ENCODE data around the gene LY86. TPM values are rescaled to one million over a fixed set of nuclear protein-coding genes. Genes with fewer than 3 reads are reported as not detected.
A peak's percentile ranks its signal among the peaks of the same experiment; 100 is the strongest.

The LY86 gene
- total and polyA plus RNA-seq, 2 donors (not counting 1 experiment from before 2014, with no cell fraction given): 68.7 to 90.2 TPM

- H3K27me3 ChIP-seq (replicated peaks in 1 of 4; ENCODE audit: control extremely low read depth in 1 of 4, control insufficient read depth in 3 of 4, insufficient read depth in 4 of 4, low read length in 3 of 4): no peaks in the 10 kb centered on the region
- peaks cover 0 to 12% (median 0%) of the 10 kb centered on the region in 3 donors for H3K9me3 ChIP-seq (ENCODE audit: control extremely low read depth in 1 of 3, control insufficient read depth in 2 of 3, insufficient read depth in 1 of 3, low read length in 2 of 3)
- no peak for DNase-seq
- H3K4me3 ChIP-seq (ENCODE audit: control extremely low read depth in 1 of 5, extremely low read depth in 1 of 5, insufficient read depth in 1 of 5, low read depth in 2 of 5, low read length in 4 of 5): no peak overlapping the region
- no peak overlapping the region for H3K4me2 ChIP-seq (replicated peaks; ENCODE audit: low read depth, low read length, poor library complexity, severe bottlenecking)
- H3K27ac ChIP-seq (ENCODE audit: low read length in 2 of 2): peak overlapping the region in 1 of 2 donors; percentile 31
- ChIA-PET POLR2A (interaction anchor here (0.5 kb wide), 1 partner anchor 22 kb away, joined by 4 read pairs; no protein-coding TSS in a partner anchor), CTCF (interaction anchor here (1.3 to 2.1 kb wide), 2 partner anchors 28 to 56 kb away, joined by 3 to 5 read pairs; no protein-coding TSS in a partner anchor)
- H3K79me2 ChIP-seq (ENCODE audit: control insufficient read depth, insufficient read depth, low read length): peaks cover 88% of the 10 kb centered on the region
- intact Hi-C loops (cut with micrococcal nuclease): loop anchor here (5.0 kb wide), 1 partner anchor 437 kb away; no protein-coding TSS in a partner anchor
- peaks cover 13% of the 10 kb centered on the region for H4K20me1 ChIP-seq (ENCODE audit: control insufficient read depth, insufficient read depth, low read length, poor library complexity, severe bottlenecking)
- H3K4me1 Mint-ChIP-seq: peaks cover 91% of the 10 kb centered on the region
- peaks cover 0 to 12% of the 10 kb centered on the region in 2 experiments for H3K36me3 ChIP-seq (replicated peaks in 1 of 2; ENCODE audit: control extremely low read depth in 1 of 2, control insufficient read depth in 1 of 2, extremely low read depth in 1 of 2, insufficient read depth in 2 of 2, low read length in 1 of 2)
- ATAC-seq (ENCODE audit: low read depth): no peak
- peak overlapping the region; percentile 7 for H3K27ac Mint-ChIP-seq
- H3K9ac ChIP-seq (ENCODE audit: low read length): no peak overlapping the region
- no peaks in the 10 kb centered on the region for H3K9me3 Mint-ChIP-seq (ENCODE audit: insufficient read depth)
- TF ChIP-seq CTCF (IDR thresholded peaks at IDR 0.05) (no peak), EZH2 (IDR thresholded peaks at IDR 0.05; ENCODE audit: borderline replicate concordance, insufficient read depth, low read depth, low read length, poor library complexity, severe bottlenecking) (no peak)
- no peak overlapping the region for H3K4me3 Mint-ChIP-seq
- peaks cover 59 to 62% of the 10 kb centered on the region in 2 donors for H3K4me1 ChIP-seq (ENCODE audit: control insufficient read depth in 2 of 2, insufficient read depth in 2 of 2, low read length in 2 of 2)
- no peak overlapping the region for H2AFZ ChIP-seq (ENCODE audit: insufficient read depth, low read depth, low read length, poor library complexity, severe bottlenecking)
- H3K27me3 Mint-ChIP-seq: no peaks in the 10 kb centered on the region
- 43% methylated on average over 5 of the region's 5 CpGs for WGBS (ENCODE audit: insufficient coverage)
Measured at GRCh38 chr6:6614983-6615349, 26.4 kb downstream of the LY86 start.

GRCh38 chr6:6616656-6617055 lies 28.1 kb downstream of the LY86 start:
- CTCF ChIA-PET: interaction anchor here (1.1 kb wide), 1 partner anchor 28 kb away, joined by 4 read pairs; the partner anchor contains the start of gene LY86
- ATAC-seq (ENCODE audit: low read depth) (peak; percentile 72), DNase-seq (peak; percentile 42)
- H3K9me3 Mint-ChIP-seq (ENCODE audit: insufficient read depth): no peaks in the 10 kb centered on the region
- Histone ChIP-seq H3K9me3 (ENCODE audit: control extremely low read depth in 1 of 3, control insufficient read depth in 2 of 3, insufficient read depth in 1 of 3, low read length in 2 of 3) (peaks cover 0 to 12% (median 0%) of the 10 kb centered on the region in 3 donors), H4K20me1 (ENCODE audit: control insufficient read depth, insufficient read depth, low read length, poor library complexity, severe bottlenecking) (peaks cover 23% of the 10 kb centered on the region), H2AFZ (ENCODE audit: insufficient read depth, low read depth, low read length, poor library complexity, severe bottlenecking) (no peak overlapping the region), H3K79me2 (ENCODE audit: control insufficient read depth, insufficient read depth, low read length) (peaks cover 92% of the 10 kb centered on the region), H3K4me3 (ENCODE audit: control extremely low read depth in 1 of 5, extremely low read depth in 1 of 5, insufficient read depth in 1 of 5, low read depth in 2 of 5, low read length in 4 of 5) (no peak overlapping the region), H3K4me2 (replicated peaks; ENCODE audit: low read depth, low read length, poor library complexity, severe bottlenecking) (peak overlapping the region; percentile 16), H3K9ac (ENCODE audit: low read length) (no peak overlapping the region), H3K27ac (ENCODE audit: low read length in 2 of 2) (peak overlapping the region in 1 of 2 donors; percentile 22), H3K36me3 (replicated peaks in 1 of 2; ENCODE audit: control extremely low read depth in 1 of 2, control insufficient read depth in 1 of 2, extremely low read depth in 1 of 2, insufficient read depth in 2 of 2, low read length in 1 of 2) (peaks cover 4 to 9% of the 10 kb centered on the region in 2 experiments), H3K27me3 (replicated peaks in 1 of 4; ENCODE audit: control extremely low read depth in 1 of 4, control insufficient read depth in 3 of 4, insufficient read depth in 4 of 4, low read length in 3 of 4) (no peaks in the 10 kb centered on the region), H3K4me1 (ENCODE audit: control insufficient read depth in 2 of 2, insufficient read depth in 2 of 2, low read length in 2 of 2) (peaks cover 46% of the 10 kb centered on the region in 2 donors)
- peak overlapping the region; percentile 33 for H3K4me3 Mint-ChIP-seq
- TF ChIP-seq CTCF (IDR thresholded peaks at IDR 0.05) (no peak), EZH2 (IDR thresholded peaks at IDR 0.05; ENCODE audit: borderline replicate concordance, insufficient read depth, low read depth, low read length, poor library complexity, severe bottlenecking) (no peak)
- POLR2A ChIA-PET: no interaction called here
- peaks cover 86% of the 10 kb centered on the region for H3K4me1 Mint-ChIP-seq
- H3K27ac Mint-ChIP-seq: peak overlapping the region; percentile 81
- WGBS (ENCODE audit: insufficient coverage): 35% methylated on average over 7 of the region's 7 CpGs
- intact Hi-C loops (cut with micrococcal nuclease): no loop called here
- H3K27me3 Mint-ChIP-seq: no peaks in the 10 kb centered on the region

Measured in B cell (primary cell).